Erythroblast (primary cell): ENCODE measurements around the gene PCIF1.

ENCODE experiments used
- DNase-seq, 2 experiments: peaks; one replicate each; lab custom pipeline; 2025; lab: John Stamatoyannopoulos, UW
- GATA1 ChIP-seq: IDR thresholded peaks from 2 replicates; pipeline ENCODE4 v1.6.1; 2011; ENCODE audit warnings: low read depth, mild to moderate bottlenecking, control low read depth, low read length, moderate library complexity
- POLR2A ChIP-seq: IDR thresholded peaks from 2 replicates; pipeline ENCODE4 v1.6.1; 2011; ENCODE audit warnings: mild to moderate bottlenecking, low read length

Gene PCIF1

DNA sequence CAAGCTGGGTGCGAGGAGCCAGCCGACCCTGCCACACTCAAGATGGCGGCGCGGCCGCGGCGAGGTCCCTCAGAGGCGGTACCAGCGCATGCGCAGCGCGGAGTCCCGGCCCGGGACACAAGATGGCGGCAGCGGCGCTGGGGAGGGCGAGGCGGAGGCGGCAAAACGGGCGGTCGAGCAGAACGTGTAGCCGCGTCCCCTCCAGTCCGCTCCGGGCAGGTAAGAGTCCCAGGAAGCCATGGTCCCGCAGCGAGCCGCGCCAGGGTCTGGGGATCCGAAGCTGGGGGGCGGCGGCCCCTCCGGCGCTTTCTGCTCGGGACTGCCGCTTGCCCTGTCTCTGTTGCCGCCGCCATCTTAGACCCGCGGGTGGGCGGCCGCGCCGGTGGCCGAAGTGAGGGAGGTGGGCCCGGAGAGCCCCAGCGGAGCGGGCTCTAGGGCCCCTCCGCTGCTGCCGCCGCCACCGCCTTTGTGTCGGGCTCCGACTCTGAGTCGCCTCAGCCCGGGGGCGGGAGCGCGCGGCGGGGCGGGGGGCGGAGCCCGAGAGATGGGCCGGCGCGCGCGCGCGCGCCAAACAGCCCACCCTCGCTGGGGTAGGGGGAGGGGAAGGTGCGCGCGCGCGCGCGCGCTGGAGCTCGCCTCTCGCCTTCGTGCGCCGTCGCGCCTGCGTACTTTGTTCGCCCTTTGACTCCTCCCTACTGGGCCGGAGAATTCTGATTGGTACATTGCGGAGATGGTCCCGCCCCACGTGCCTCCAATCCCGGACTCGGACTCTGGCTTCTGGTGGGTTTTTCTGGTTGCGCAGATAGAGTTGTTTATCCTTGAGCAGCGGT, at the start of gene PCIF1:
PCIF1 (plus strand) TSS at position 98 of the 830 bp plus-strand sequence. CDS start 4,317 bp downstream, outside the sequence.
- DNase-seq = peak; percentile 98 to 99
- peak; percentile 98 for TF ChIP-seq POLR2A
- TF ChIP-seq GATA1 = no peak

DNA sequence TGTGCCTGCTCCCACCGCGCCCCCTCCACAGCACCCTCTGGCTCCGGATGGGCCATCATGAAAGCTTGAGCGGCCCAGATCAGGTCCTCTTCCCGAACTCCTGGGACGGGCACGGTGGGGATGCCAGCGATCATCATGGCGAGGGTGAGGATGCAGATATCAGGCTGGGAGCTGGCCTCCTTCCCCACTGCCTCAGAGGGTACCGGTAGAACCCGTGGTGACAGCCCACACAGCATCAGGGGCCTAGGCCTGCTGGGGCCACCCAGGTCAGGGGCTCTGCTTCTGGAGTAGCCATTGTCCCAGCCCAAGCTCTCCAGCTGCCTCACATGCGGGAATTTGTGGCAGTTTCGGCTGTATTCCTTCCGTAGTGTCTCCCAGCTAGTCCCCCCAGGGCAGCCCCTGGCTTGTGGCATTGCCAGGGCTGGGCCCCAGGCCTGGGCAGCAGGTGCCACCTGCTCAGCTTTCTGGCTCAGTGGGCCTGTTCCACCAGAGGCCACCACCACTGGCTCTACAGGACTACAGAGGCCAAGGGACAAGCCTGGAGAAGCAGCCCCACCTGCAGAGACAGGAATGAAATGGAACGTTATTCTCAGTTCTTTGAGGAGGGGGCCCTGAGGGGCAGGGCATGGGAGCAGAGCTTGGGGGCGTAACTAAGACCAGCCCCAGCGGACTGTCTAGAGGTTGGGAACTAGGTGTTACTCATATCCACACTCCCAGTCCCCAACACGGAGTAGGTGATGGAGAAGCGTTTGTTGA, 47.7 kb upstream of the PCIF1 start:
- DNase-seq = no peak
- TF ChIP-seq GATA1 = no peak

DNA sequence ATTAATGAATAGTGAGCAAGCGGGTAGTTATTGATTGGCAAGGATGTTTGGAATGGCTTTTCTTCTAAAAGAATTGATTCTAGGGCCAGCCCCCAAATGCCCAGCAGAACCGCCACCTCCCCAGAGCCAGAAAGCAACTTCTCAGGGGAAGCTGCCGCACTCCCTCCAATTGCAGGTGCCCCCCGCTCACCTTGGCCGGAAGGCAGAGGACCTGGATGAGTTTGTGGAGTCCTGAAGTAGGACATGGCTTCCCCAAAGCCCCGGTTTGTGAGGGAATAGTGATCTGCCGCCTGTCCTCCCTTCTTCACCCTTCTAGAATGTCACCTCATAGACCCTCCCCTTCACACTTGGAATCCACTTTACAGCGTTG, 47.2 kb upstream of the PCIF1 start, which contains the start of gene SPATA25:
SPATA25 (minus strand) TSS at position 277 of the 370 bp plus-strand sequence; CDS start at position 245, 32 bp downstream.
- TF ChIP-seq POLR2A = no peak
- no peak for TF ChIP-seq GATA1
- no peak for DNase-seq

DNA sequence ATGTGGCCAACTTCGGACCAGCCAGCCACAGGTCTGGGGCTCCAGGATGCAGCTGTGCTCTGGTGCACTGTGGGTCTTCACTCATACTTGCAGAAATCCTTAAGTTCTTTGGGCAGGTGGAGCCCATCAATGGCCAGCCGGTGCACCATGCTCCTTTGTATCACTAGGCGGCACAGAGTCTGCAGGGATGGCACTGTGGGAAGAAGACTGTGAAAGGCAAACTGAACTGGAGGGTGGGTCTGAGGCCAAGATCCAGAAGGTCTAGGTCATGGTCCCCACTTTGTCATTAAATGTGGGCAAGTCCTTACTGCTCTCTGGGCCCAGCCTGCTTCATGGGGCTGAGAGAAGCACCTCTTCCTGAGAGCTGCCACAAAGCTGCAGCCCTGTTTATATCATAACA, 45.8 kb upstream of the PCIF1 start:
- no peak for DNase-seq
- TF ChIP-seq POLR2A (no peak), GATA1 (no peak)

DNA sequence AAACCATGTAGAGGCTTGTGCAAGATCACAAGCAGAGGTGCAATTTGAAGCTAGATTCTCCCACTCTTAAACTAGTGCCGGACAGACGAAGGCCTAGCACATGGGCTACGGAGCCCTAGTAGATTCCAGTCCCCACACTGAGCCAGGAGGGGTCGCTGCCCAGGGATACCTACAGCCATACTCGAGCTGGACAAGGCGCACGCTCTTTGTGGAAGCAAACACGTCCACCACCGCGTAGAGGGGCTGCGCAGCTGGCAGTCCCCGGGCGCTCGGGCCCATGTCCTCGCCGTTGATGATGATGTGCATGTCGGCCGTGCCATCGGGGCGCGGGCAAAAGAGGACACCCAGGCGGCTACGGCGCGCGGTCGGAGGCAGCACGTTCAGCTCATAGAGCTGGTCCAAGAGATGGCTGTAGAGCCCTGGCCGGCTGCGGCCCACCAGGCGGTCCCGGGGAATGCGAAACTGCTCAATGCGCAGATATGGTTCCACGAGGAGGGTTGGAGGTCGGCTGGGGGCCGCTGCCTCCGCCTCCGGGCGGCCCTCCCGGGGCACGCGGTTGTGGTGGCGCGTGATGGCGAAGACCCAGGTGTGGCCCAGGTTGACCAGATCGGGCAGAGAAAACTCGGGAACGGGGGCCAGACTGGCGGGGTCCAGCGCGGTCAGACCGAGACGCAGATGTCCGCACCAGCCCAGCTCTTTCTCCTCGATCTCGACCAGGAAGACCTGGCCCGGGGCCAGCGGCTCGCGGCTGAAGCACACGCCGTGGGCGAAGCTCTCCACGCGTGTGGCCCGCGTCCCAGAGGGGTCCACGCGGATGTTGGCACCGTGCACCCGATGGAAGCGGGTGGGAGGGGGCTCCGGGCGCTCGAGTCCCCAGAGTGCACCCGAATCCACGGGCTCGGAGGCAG, 44.2 kb upstream of the PCIF1 start:
- TF ChIP-seq GATA1 = no peak
- peak; percentile 16 for TF ChIP-seq POLR2A
- peak; percentile 86 for DNase-seq

DNA sequence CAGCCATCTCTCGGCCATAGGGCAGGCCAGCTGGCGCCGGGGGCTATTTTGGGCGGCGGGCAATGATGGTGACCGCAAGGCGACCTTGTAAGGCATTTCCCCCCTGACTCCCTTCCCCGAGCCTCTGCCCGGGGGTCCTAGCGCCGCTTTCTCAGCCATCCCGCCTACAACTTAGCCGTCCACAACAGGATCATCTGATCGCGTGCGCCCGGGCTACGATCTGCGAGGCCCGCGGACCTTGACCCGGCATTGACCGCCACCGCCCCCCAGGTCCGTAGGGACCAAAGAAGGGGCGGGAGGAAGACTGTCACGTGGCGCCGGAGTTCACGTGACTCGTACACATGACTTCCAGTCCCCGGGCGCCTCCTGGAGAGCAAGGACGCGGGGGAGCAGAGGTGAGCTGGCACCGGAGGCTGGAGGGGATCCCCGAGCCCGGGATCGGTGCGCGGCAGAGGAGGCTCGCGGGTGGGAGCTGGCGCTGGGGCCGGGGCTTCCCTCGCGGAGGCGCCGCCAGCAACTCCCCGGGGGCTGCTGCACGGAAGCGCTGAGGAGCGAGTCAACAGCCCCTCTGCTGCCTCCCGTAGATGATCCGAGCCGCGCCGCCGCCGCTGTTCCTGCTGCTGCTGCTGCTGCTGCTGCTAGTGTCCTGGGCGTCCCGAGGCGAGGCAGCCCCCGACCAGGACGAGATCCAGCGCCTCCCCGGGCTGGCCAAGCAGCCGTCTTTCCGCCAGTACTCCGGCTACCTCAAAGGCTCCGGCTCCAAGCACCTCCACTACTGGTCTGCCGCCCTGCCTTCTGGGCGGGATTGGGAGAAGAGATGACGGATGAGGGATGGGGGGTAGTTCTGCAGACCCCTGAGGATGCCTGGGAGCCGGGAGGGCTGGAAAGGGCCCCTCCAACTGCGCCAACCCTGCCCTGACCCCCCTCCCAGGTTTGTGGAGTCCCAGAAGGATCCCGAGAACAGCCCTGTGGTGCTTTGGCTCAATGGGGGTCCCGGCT, 43.2 kb upstream of the PCIF1 start, which contains the start of the genes CTSA and NEURL2:
CTSA (plus strand) TSS at position 351 of the 999 bp plus-strand sequence; CDS start at position 585, 234 bp downstream.
NEURL2 (minus strand) TSS at position 224 of the 999 bp plus-strand sequence; CDS start at position 7, 217 bp downstream.
- peak; percentile 93 to 94 for DNase-seq
- TF ChIP-seq GATA1 (no peak), POLR2A (peak; percentile 57)

DNA sequence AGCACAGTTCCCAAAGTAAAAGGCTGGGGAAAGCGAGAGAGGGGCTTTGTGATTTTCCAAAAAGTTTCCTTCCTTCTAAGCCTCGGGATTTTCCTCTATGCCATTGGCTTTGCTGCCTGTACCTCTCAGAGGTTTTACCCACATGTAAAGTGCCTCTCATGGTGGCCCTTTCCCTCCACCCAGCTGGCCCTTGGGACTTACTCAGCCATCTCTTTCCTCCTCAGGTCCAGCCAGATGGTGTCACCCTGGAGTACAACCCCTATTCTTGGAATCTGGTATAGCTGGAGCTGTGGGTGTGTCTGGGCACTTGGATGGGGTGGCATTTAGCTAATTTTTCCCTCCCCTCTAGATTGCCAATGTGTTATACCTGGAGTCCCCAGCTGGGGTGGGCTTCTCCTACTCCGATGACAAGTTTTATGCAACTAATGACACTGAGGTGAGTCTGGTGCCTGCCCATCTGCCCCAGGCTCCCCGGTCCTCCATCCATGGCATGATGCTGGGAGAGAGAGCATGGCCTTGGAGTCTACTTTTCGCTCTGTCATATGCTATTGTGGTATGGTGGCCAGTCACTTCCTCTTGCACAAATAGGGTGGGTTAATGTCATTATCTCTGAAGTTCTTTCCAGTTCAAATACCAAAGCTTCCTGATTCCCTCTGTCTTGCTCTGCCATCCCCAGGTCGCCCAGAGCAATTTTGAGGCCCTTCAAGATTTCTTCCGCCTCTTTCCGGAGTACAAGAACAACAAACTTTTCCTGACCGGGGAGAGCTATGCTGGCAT, 42.2 kb upstream of the PCIF1 start:
- DNase-seq = peak; percentile 21 to 54
- no peak for TF ChIP-seq GATA1
- TF ChIP-seq POLR2A = no peak

DNA sequence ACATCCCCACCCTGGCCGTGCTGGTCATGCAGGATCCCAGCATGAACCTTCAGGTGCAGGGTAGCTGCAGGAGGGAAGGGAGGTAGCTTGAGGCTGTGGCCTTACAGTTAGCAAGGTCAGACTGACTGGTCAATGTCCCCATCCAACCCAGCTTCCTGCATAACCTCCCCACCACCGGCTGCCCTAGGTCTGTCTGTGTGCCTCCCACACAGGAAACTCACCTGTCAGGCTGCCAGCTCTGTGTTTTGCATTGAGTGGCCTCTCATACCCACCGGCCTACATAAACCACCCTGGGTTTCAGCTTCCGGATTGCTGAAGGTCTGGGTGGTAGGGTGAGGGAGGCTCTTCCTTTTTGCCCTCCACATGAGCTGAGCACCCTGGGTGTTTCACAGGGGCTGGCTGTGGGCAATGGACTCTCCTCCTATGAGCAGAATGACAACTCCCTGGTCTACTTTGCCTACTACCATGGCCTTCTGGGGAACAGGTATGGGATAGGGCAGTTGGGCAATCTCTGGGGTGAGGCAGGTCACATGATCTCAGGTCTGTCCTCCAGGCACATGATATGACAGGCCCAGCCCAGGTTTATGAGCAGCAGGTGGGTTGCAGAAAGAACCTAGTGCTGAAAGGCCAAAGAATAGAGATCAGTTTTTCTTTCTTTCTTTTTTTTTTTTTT, 41.5 kb upstream of the PCIF1 start:
- DNase-seq = no peak
- TF ChIP-seq POLR2A (no peak), GATA1 (no peak)

DNA sequence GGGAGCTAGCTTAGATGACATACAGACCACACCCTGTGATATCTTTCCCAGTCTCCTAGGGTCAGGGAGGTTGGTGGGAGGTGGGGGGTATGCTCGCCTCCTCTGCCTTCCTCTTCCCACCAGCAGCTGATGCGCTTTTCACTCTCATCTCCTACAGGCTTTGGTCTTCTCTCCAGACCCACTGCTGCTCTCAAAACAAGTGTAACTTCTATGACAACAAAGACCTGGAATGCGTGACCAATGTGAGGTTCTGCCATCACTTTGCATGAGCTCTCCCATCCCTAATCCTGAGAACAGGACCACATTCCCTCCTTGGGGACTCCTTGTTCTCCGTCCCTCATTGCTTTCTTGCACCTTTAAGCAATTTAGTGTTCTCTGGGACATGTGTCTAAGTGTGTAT, 40.7 kb upstream of the PCIF1 start:
- DNase-seq = no peak
- no peak for TF ChIP-seq POLR2A
- TF ChIP-seq GATA1 = no peak

DNA sequence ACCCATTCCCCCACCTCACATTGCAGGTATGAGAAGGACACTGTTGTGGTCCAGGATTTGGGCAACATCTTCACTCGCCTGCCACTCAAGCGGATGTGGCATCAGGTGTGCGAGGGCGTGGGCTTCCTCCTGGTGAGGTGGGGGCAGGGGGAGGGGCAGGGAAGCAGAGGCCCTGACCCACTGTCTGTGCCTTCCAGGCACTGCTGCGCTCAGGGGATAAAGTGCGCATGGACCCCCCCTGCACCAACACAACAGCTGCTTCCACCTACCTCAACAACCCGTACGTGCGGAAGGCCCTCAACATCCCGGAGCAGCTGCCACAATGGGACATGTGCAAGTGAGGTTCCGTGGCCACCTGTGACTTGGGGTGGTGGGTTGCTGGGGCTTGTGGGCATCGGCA, 39.7 kb upstream of the PCIF1 start:
- TF ChIP-seq GATA1 = no peak
- TF ChIP-seq POLR2A = no peak
- no peak for DNase-seq
